Activated CD8-positive, alpha-beta memory T cell treated with anti-CD3 and anti-CD28 coated beads for 24 hours (primary cell): Measurements from ENCODE around the gene NEK1.
"Not testable (repeated sequence)": the region's sequence is repeated elsewhere in the genome, so short reads cannot be mapped to it uniquely, and the experiment has no call there.

Experiments
- DNase-seq: peaks from one replicate; pipeline ENCODE4 v3.0.0-alpha.2; 2020

Gene NEK1

GRCh38 chr4:169492436-169493163 lies 119.8 kb downstream of the NEK1 start:
- DNase-seq = no peak

DNA sequence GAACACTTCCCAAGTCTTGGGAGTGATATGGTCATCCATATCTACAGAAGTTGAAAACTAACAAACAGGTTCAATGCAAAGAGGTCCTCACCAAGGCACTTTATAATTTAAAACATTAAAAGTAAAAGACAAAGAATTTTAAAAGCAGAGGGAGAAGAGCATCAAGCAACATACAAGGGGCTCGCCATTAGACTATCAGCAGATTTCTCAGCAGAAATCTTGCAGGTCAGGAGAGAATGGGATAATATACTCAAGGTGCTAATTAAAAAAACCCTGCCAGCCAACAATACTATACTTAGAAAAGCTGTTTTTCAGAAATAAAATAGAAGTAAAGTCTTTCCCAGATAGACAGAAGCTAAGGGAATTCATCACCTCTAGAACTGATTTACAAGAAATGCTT lies 121.2 kb downstream of the NEK1 start:
- no peak for DNase-seq

- DNase-seq = no peak
Measured at GRCh38 chr4:169489306-169489705, 123.1 kb downstream of the NEK1 start.

DNA sequence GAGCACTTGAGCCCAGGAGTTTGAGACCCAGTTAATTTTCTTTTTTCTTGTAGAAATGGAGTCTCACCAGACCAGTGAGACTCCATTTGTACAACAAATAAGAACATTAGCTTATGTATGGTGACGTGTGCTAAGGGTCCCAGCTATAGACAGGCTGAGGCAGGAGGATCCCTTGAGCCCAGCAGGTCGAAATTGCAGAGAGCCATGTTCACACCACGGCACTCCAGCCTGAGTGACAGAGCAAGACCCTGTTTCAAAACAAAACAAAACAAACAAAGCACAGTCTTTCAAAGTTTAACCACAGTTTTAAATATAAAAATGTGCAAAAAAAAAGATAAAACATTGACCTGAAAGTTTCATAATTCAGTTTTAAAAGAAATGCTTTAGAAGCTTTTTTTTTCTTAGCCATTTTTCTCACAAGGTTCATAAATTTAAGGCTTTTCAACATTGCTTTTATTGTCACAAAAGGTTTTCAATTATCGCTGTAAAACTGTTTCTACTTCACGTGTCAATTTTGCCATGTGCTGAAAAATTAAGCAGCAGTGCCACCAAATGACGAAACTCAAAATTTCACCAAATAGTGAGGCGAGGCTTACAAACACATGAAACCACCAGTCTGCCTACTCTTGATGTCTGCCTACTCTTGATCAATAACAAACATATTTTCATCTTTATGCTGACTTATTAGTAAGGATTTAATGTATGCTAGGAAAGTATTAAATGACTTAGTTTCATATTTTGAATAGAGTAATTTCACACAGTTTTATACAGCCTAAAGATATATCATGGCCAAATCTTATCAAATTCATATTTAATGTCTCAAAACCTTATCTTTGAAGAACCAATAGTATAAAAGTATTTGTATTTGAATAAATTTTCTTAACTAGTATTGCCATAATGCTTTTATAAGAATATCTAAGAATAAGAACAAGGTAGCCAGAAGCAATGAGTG lies 126.3 kb downstream of the NEK1 start:
- DNase-seq = no peak

DNA sequence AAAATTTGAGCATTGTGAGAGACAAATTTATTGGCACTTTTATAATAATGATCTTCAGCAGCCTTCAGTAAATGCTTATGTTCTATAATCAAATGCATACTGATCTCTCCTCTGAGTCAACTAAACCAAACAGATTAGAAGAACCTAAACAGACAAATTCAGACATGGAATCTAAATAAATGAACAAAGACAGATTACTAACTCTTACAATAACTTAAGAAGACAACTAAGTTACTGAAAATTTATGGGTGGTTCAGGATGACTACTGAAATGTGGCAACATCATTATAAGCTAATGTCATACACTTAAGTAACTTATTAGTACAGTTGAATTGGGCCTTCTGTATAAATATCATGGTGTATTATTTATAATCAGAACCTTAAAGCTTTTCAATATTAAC lies 127.3 kb downstream of the NEK1 start:
- DNase-seq = no peak

- no peak for DNase-seq
Measured at GRCh38 chr4:169484485-169484884, 127.9 kb downstream of the NEK1 start.

DNA sequence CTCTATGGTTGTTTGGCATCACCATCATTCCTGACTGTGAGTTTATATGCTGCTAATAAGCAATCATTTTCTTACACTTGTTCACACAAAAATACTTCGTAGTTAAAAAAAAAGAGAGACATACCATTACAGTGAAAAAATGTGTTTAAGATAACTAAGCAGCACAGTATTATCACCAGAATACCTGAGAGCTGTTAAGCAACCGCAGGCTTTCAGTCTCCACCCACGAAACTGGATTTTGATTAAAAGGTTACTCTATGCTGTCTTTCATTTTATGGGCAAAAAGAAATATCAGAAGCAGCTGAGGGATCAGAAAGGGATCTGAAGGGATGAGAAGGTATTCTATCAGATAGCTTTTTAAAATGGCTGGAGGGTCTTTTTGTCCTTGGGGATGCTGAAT lies 148.3 kb downstream of the NEK1 start:
- no peak for DNase-seq

DNA sequence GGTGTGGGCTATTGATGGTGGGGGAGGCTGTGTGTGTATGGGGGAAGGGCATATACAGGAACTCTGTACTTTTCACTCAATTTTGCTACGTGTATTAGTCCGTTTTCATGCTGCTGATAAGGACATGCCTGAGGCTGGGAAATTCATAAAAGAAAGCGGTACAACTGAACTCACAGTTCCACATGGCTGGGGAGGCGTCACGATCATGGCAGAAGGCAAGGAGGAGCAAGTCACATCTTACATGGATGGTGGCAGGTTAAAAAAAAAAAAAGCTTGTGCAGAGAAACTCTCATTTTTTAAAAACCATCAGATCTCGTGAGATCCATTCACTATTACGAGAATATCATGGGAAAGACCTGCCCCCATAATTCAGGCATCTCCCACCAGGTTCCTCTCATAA lies 152.3 kb downstream of the NEK1 start:
- no peak for DNase-seq

- DNase-seq = no peak
Measured at GRCh38 chr4:169458575-169458974, 153.8 kb downstream of the NEK1 start.

- not testable (repeated sequence) for DNase-seq
Measured at GRCh38 chr4:169452644-169453043, 159.7 kb downstream of the NEK1 start.

- not testable (repeated sequence) for DNase-seq
Measured at GRCh38 chr4:169448935-169449334, 163.4 kb downstream of the NEK1 start.

GRCh38 chr4:169446824-169447223 lies 165.6 kb downstream of the NEK1 start:
- no peak for DNase-seq

GRCh38 chr4:169443748-169444147 lies 168.6 kb downstream of the NEK1 start:
- no peak for DNase-seq

- DNase-seq = no peak
Measured at GRCh38 chr4:169440446-169440845, 171.9 kb downstream of the NEK1 start.

DNA sequence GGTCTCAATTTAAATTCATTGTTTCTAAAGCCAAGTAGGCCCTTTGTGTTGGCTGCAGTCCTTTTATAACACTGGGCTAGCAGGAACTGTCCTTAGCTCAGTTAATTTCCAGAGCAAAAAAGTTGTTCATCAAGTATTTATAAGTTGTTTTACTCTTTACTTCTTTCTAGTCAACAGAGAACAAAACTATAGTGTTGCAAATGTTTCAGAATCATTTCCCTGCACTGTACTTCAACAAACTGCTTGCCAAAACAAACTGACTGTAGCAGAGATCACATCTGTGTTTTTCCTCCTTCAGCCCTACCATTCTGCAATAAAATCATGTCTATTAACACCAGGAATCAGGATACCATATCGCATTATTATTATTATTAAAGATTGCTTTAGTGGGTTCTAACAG lies 173.1 kb downstream of the NEK1 start:
- DNase-seq = no peak

GRCh38 chr4:169438057-169438480 lies 174.3 kb downstream of the NEK1 start:
- DNase-seq = no peak

GRCh38 chr4:169437299-169438047 lies 174.9 kb downstream of the NEK1 start:
- DNase-seq = no peak

DNA sequence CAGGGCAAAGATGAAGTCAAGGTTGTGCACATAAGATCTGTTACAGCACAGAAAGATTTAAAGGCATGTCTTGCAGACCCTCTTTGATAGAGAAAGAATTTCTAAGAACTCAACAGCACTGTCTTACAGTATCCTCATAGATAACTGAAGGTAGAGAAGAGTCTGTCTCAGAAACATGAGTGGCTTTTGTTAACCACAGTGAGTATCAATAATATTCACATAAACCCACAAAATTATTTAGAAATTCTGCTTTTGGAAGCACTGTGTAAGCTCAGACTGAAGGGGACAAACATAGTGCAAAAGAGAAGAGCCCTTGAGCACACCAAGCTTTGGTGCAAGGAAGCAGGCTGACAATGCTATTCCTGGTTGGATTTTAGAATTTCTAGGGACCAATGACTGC lies 175.6 kb downstream of the NEK1 start:
- no peak for DNase-seq

GRCh38 chr4:169428376-169428775 lies 184.0 kb downstream of the NEK1 start:
- no peak for DNase-seq

- not testable (repeated sequence) for DNase-seq
Measured at GRCh38 chr4:169427727-169428126, 184.7 kb downstream of the NEK1 start.

DNA sequence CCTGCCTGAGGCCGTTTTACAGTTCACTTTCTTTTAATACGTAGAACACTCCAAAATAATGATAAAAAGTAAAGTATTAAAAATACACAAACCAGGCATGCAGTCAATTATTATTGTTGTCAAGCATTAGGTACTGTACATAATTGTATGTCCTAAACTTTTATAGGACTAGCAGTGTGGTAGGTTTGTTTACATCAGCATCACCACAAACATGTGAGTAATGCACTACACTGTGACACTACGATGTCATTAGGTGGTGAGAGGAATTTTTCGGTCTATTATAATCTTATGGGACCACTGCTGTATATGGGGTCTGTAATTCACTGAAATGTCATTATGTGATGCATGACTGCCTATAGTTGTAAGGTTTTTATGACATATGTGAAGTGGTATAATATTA lies 192.1 kb downstream of the NEK1 start:
- DNase-seq = no peak

DNA sequence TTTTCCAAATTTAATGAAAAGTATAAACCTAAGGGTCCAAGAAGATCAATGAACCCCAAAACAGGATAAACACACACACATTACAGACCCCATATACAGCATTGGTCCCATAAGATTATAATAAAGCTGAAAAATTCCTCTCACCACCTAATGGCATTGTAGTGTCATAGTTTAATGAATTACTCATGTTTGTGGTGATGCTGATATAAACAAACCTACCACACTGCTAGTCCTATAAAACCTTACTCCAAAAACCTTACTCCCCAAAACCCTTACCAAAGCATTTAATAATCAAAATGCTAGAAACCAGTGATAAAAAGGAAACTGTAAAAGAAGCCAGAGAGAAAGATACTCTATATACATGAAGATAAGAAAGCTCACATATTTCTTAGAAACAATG lies 193.5 kb downstream of the NEK1 start:
- no peak for DNase-seq

GRCh38 chr4:169417629-169418282 lies 194.6 kb downstream of the NEK1 start:
- no peak for DNase-seq
